Keratinocyte (primary cell): ENCODE measurements around the gene SMC1B. TPM values are rescaled to one million over a fixed set of nuclear protein-coding genes. Genes with fewer than 3 reads are reported as not detected.
"Not testable (repeated sequence)": the region's sequence is repeated elsewhere in the genome, so short reads cannot be mapped to it uniquely, and the experiment has no call there.

Experiments
- DNase-seq: peaks from one replicate; pipeline ENCODE4 v3.0.0-alpha.2; 2011; ENCODE audit warnings: low read depth, missing footprints, low spot score
- FAIRE-seq: peaks from 2 replicates; lab custom pipeline; 2011; peaks lifted over from hg19 to GRCh38; lab: Jason Lieb, UNC
- H2AFZ ChIP-seq: 2 replicates; pipeline ENCODE4 v1.6.0; 2012; ENCODE audit warnings: low read length, control low read depth, inconsistent platforms; ENCODE audit not compliant: control insufficient read depth
- H3K27ac ChIP-seq: 2 replicates; pipeline ENCODE4 v1.5.1; 2011; ENCODE audit warnings: low read length; ENCODE audit not compliant: control insufficient read depth, insufficient read depth
- H3K27me3 ChIP-seq: 3 replicates; pipeline ENCODE4 v1.6.0; 2011; ENCODE audit warnings: low read length; ENCODE audit not compliant: control insufficient read depth, insufficient read depth; ENCODE audit errors: extremely low read depth
- H3K36me3 ChIP-seq, 2 experiments: 2 replicates in 1 of 2; 3 replicates in 1 of 2; pipeline ENCODE4 v1.5.1; 2011; ENCODE audit warnings: low read length in 2 of 2, mild to moderate bottlenecking in 1 of 2; ENCODE audit not compliant: control insufficient read depth in 2 of 2, insufficient read depth in 2 of 2; ENCODE audit errors: extremely low read depth in 1 of 2
- H3K4me1 ChIP-seq: 3 replicates; pipeline ENCODE4 v1.5.1; 2011; ENCODE audit warnings: low read length; ENCODE audit not compliant: control insufficient read depth, insufficient read depth; ENCODE audit errors: extremely low read depth
- H3K4me2 ChIP-seq: 3 replicates; pipeline ENCODE4 v1.6.0; 2011; ENCODE audit warnings: low read depth, low read length; ENCODE audit not compliant: control insufficient read depth, insufficient read depth; ENCODE audit errors: extremely low read depth
- H3K4me3 ChIP-seq, 3 experiments: fragments of 200-600 bp in 1 of 3; sonication (generic) in 1 of 3; 2 replicates in 2 of 3; 3 replicates in 1 of 3; pipeline ENCODE4 v1.5.1; 2011 to 2016; ENCODE audit warnings: low read length in 3 of 3, mild to moderate bottlenecking in 3 of 3, control low read depth in 2 of 3, inconsistent platforms in 1 of 3, low read depth in 1 of 3, mixed read lengths in 1 of 3, mixed run types in 1 of 3, moderate library complexity in 1 of 3; ENCODE audit not compliant: control insufficient read depth in 2 of 3, insufficient read depth in 2 of 3; ENCODE audit errors: extremely low read depth in 1 of 3
- H3K79me2 ChIP-seq: 2 replicates; pipeline ENCODE4 v1.6.0; 2012; ENCODE audit warnings: low read length; ENCODE audit not compliant: control insufficient read depth, insufficient read depth
- H3K9ac ChIP-seq: 3 replicates; pipeline ENCODE4 v1.6.0; 2011; ENCODE audit warnings: low read length; ENCODE audit not compliant: control insufficient read depth, insufficient read depth; ENCODE audit errors: extremely low read depth
- H3K9me1 ChIP-seq: 3 replicates; pipeline ENCODE4 v1.6.0; 2011; ENCODE audit warnings: low read length; ENCODE audit not compliant: control insufficient read depth, insufficient read depth; ENCODE audit errors: extremely low read depth
- H3K9me3 ChIP-seq: 2 replicates; pipeline ENCODE4 v1.5.1; 2012; ENCODE audit warnings: low read depth, low read length; ENCODE audit not compliant: control insufficient read depth
- H4K20me1 ChIP-seq: 3 replicates; pipeline ENCODE4 v1.6.0; 2011; ENCODE audit warnings: low read length; ENCODE audit not compliant: control insufficient read depth, insufficient read depth; ENCODE audit errors: extremely low read depth
- CTCF ChIP-seq, 3 experiments: IDR thresholded peaks in 1 of 3; conservative IDR thresholded peaks in 1 of 3; optimal IDR thresholded peaks in 1 of 3; 2 replicates in 2 of 3; 3 replicates in 1 of 3; pipeline versions ENCODE3 to v1.5.1; 2011; ENCODE audit warnings: low read length in 3 of 3, mild to moderate bottlenecking in 3 of 3, moderate library complexity in 2 of 3, control low read depth in 1 of 3, inconsistent platforms in 1 of 3; ENCODE audit not compliant: insufficient read depth in 2 of 3; ENCODE audit errors: extremely low read depth in 1 of 3
- EZH2 ChIP-seq: IDR thresholded peaks from one replicate; pipeline ENCODE4 v1.6.1; 2012; ENCODE audit warnings: inconsistent platforms, mild to moderate bottlenecking, low read length, moderate library complexity
- dilution Hi-C: fragments of 300-500 bp; cut with MboI; formaldehyde crosslinking; loops from one replicate; pipeline ENCODE4 v1.7.0; 2020; ENCODE audit warnings: low sequenced_read_pairs; ENCODE audit not compliant: extremely low pct_ligation_motif_present
- polyA plus RNA-seq, 5 experiments: library from polyadenylated mRNA; depleted of rRNA in 3 of 5; stranded (reverse) in 3 of 5; stranded (forward) in 1 of 5; unstranded in 1 of 5; fragments of >200 nt; gene quantifications; 1 replicate in 1 of 5; 2 replicates in 3 of 5; 3 replicates in 1 of 5; pipeline versions ENCODE4 v1.2.1 to v1.2.3, GENCODE V29; 2011 to 2012; ENCODE audit warnings: missing spikeins in 2 of 5, low read depth in 1 of 5, low replicate concordance in 1 of 5

SMC1B gene
- polyA plus RNA-seq, 1 donor (not counting 4 experiments of a cell fraction or from before 2014, with no cell fraction given) = not detected

GRCh38 chr22:45329530-45329936 lies 83.9 kb downstream of the SMC1B start:
- FAIRE-seq = no peak

GRCh38 chr22:45328822-45329529 lies 84.4 kb downstream of the SMC1B start:
- Histone ChIP-seq H4K20me1 (peaks cover 3% of the 10 kb centered on the region), H3K27ac (no peak overlapping the region), H3K27me3 (no peaks in the 10 kb centered on the region), H3K9me3 (no peaks in the 10 kb centered on the region), H3K79me2 (peaks cover 5% of the 10 kb centered on the region), H3K9ac (no peak overlapping the region), H3K9me1 (no peaks in the 10 kb centered on the region), H2AFZ (no peak overlapping the region), H3K4me2 (no peak overlapping the region), H3K36me3 (peaks cover 10 to 32% of the 10 kb centered on the region in 2 experiments), H3K4me1 (peaks cover 10% of the 10 kb centered on the region), H3K4me3 (no peak overlapping the region)
- DNase-seq (no peak), FAIRE-seq (no peak)
- no peak for TF ChIP-seq EZH2
- no peak for TF ChIP-seq CTCF (optimal IDR thresholded peaks at IDR 0.05 in 1 of 3, IDR thresholded peaks at IDR 0.05 in 1 of 3, conservative IDR thresholded peaks at IDR 0.05 in 1 of 3; ENCODE audit: extremely low read depth in 1 of 3, insufficient read depth in 2 of 3, low read length in 3 of 3)
- dilution Hi-C loops = no loop called here

More at GRCh38 chr22:45329530-45329936, 83.9 kb downstream of the SMC1B start:
- peaks cover 3% of the 10 kb centered on the region for H4K20me1 ChIP-seq
- H3K79me2 ChIP-seq = peaks cover 5% of the 10 kb centered on the region
- no peak for TF ChIP-seq CTCF (optimal IDR thresholded peaks at IDR 0.05 in 1 of 3, IDR thresholded peaks at IDR 0.05 in 1 of 3, conservative IDR thresholded peaks at IDR 0.05 in 1 of 3; ENCODE audit: extremely low read depth in 1 of 3, insufficient read depth in 2 of 3, low read length in 3 of 3)
- no peak for TF ChIP-seq EZH2
- H3K4me1 ChIP-seq = peaks cover 12% of the 10 kb centered on the region
- dilution Hi-C loops = no loop called here
- no peaks in the 10 kb centered on the region for H3K27me3 ChIP-seq
- no peaks in the 10 kb centered on the region for H3K9me1 ChIP-seq
- H3K36me3 ChIP-seq = peaks cover 10 to 31% of the 10 kb centered on the region in 2 experiments
- H3K9me3 ChIP-seq = no peaks in the 10 kb centered on the region
- no peak overlapping the region for H3K9ac ChIP-seq
- no peak overlapping the region for H3K27ac ChIP-seq
- H3K4me3 ChIP-seq = no peak overlapping the region
- no peak overlapping the region for H3K4me2 ChIP-seq
- DNase-seq = no peak
- no peak overlapping the region for H2AFZ ChIP-seq

- H4K20me1 ChIP-seq, H2AFZ ChIP-seq, H3K9ac ChIP-seq, dilution Hi-C loops, H3K4me2 ChIP-seq, H3K9me3 ChIP-seq, H3K27me3 ChIP-seq, H3K79me2 ChIP-seq, H3K4me3 ChIP-seq, H3K27ac ChIP-seq, FAIRE-seq, DNase-seq, H3K4me1 ChIP-seq, H3K9me1 ChIP-seq: not testable (repeated sequence)
- H3K36me3 ChIP-seq = peaks cover 13 to 39% of the 10 kb centered on the region in 2 experiments
Measured at GRCh38 chr22:45328261-45328660, 85.1 kb downstream of the SMC1B start.
